WI38 (cell line): Measurements from ENCODE around the gene PFKL.
A peak's percentile ranks its signal among the peaks of the same experiment; 100 is the strongest.

Experiments used
- H3K4me3 ChIP-seq: 2 replicates; pipeline ENCODE4 v1.5.1; 2011; ENCODE audit warnings: low read depth, mild to moderate bottlenecking, control low read depth, low read length
- TF ChIP-seq, protein P1 (sequence below): IDR thresholded peaks from 2 replicates; pipeline ENCODE4 v1.5.1; 2012; ENCODE audit warnings: low read depth, mild to moderate bottlenecking, control low read depth, low read length

PFKL gene

GRCh38 chr21:44333509-44334328 lies 33.9 kb downstream of the PFKL start:
- TF ChIP-seq, protein P1, sequence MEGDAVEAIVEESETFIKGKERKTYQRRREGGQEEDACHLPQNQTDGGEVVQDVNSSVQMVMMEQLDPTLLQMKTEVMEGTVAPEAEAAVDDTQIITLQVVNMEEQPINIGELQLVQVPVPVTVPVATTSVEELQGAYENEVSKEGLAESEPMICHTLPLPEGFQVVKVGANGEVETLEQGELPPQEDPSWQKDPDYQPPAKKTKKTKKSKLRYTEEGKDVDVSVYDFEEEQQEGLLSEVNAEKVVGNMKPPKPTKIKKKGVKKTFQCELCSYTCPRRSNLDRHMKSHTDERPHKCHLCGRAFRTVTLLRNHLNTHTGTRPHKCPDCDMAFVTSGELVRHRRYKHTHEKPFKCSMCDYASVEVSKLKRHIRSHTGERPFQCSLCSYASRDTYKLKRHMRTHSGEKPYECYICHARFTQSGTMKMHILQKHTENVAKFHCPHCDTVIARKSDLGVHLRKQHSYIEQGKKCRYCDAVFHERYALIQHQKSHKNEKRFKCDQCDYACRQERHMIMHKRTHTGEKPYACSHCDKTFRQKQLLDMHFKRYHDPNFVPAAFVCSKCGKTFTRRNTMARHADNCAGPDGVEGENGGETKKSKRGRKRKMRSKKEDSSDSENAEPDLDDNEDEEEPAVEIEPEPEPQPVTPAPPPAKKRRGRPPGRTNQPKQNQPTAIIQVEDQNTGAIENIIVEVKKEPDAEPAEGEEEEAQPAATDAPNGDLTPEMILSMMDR: no peak
- H3K4me3 ChIP-seq: no peak overlapping the region

DNA sequence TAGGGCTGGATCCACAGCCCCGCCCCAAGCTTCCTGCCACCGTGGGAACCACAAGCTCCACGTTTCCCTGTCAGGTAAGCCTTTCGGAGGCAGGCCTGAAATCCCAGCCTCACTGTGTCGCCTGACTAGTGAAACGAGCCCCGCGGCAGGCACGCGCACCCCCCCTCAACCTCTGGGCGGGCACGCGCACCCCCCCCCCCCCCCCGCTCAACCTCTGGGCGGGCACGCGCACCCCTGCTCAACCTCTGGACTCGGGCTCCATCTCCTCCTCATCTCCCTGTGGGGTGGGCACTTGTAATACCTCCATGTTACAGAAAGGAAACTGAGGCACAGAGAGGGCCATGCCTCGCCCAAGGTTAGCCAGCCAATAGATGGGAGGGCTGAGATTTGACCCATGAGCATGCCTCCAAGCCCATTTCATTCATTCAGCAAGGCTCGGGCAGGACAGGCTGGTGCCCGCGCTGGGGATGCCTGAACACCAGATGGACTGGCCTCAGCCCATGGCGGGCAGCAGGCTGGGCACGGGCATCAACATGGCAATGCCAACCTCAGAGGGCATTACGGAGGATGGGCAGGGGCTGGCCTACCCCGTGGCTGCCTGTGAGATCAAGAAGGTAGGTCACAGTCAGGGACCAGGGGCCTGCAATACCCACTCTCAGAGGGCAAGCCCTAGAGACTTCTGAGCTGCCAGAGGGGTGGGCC lies 34.6 kb downstream of the PFKL start:
- no peak overlapping the region for H3K4me3 ChIP-seq
- TF ChIP-seq, protein P1: no peak

GRCh38 chr21:44335266-44336059 lies 35.6 kb downstream of the PFKL start:
- no peak overlapping the region for H3K4me3 ChIP-seq
- TF ChIP-seq, protein P1: no peak

DNA sequence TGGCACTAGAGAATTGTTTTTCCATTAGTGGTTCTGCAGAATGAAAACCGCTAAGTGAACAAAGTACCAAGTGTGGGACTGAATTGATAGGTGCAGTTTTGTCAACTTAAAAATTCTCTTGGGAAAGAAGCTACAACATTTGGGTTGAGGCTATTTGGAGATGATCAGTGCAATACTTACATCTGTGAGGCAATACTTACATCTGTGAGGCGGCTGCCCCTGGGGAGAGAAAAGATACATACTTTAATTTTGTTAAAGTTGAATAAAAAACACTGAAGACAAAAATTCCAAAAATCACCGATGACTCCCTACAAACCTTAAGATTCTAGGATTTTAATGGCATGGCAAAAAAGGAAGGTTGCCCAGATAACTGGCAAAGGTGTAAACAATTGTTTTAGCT lies 37.6 kb downstream of the PFKL start:
- no peak overlapping the region for H3K4me3 ChIP-seq
- TF ChIP-seq, protein P1: no peak

DNA sequence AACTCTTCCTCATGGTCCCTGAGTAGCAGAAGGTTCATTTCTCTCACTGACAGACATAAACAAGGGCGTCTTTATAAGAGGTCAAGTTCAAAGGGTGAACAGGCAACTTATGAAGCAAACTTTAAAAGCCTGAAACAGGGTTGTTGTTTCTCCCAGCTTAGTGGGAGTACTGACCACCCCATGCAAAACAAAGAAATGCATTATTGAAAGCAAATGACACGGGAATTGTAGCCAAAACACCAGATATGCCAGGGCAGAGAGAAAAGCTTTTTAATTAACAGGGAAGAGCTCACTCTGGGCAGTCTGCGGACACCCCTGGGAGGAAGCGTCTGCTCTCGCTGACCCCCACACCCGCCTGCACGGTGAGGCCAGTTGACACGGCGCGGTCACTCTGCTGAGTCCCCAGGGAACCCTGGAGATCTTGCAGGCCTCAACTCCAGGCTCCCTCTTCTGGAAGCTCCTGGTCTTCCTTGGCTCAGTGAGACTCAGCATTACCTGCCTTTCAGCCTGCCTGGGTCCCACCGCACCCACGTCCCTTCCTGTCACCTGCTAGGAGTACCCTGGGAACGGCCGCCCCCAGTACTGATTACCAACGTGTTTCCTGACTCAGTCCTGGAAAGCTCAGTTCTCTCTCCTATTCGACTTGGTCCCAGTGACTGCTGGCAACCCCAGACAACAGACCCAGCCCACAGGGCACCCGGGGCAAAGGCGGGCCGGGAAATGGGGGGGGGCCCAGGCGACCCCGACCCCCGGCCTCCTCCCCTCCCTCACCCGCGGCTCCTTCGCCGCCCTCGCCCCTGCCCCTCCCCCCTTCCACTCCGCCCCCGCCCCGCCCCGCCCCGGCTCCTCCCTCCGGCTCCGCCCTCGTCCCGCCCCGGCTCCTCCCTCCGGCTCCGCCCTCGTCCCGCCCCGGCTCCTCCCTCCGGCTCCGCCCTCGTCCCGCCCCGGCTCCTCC lies 38.4 kb downstream of the PFKL start:
- H3K4me3 ChIP-seq: peak overlapping the region; percentile 58

More for the DNA sequence above, 38.4 kb downstream of the PFKL start:
- TF ChIP-seq, protein P1: 0 out of 2 replicates have a peak, but pooled peaks have one; percentile 9
